Activated CD8-positive, alpha-beta T cell treated with anti-CD3 and anti-CD28 coated beads for 36 hours (primary cell): Measurements from ENCODE around the gene SEPTIN5. TPM values are rescaled to one million over a fixed set of nuclear protein-coding genes. Genes with fewer than 3 reads are reported as not detected.

Source experiments
- ATAC-seq: fragments of 200-7000 bp; cut with Tn5 transposase; one replicate; pipeline ENCODE4 v1.10.0; 2021; ENCODE audit warnings: mild to moderate bottlenecking, moderate library complexity
- CTCF ChIA-PET: fragments of 350-600 bp; sonication (Branson Sonifier 250); formaldehyde crosslinking; loops from one replicate; lab custom pipeline; 2021; ENCODE audit warnings: antibody characterized with exemption; lab: Charles Lee
- POLR2A ChIA-PET: fragments of 350-600 bp; sonication (Branson Sonifier 250); formaldehyde crosslinking; loops from one replicate; lab custom pipeline; 2021; ENCODE audit warnings: antibody characterized with exemption; lab: Charles Lee
- DNase-seq: peaks from one replicate; pipeline ENCODE4 v3.0.0-alpha.2; 2020
- H3K27ac Mint-ChIP-seq: one replicate; pipeline ENCODE4 v1.8.0; 2021; ENCODE audit warnings: mild to moderate bottlenecking, mixed read lengths
- H3K27me3 Mint-ChIP-seq: one replicate; pipeline ENCODE4 v1.8.0; 2021; ENCODE audit warnings: mixed read lengths
- H3K36me3 Mint-ChIP-seq: one replicate; pipeline ENCODE4 v1.8.0; 2021; ENCODE audit warnings: low read depth, mixed read lengths
- H3K4me1 Mint-ChIP-seq: one replicate; pipeline ENCODE4 v1.8.0; 2021; ENCODE audit warnings: low read depth, mixed read lengths
- H3K4me3 Mint-ChIP-seq: one replicate; pipeline ENCODE4 v1.8.0; 2021; ENCODE audit warnings: mild to moderate bottlenecking, moderate library complexity, mixed read lengths
- H3K9me3 Mint-ChIP-seq: one replicate; pipeline ENCODE4 v1.8.0; 2021; ENCODE audit warnings: mixed read lengths
- intact Hi-C: fragments of 100-400 bp; cut with micrococcal nuclease; formaldehyde crosslinking; loops from one replicate; pipeline ENCODE4 v1.10.0; 2022
- total RNA-seq, 2 experiments: library from RNA; stranded (reverse); gene quantifications; one replicate each; pipeline ENCODE4 v1.2.3, GENCODE V29; 2021
- TF ChIP-seq, protein P1 (sequence below): fragments of 200-600 bp; IDR thresholded peaks from one replicate; pipeline ENCODE4 v1.8.0; 2022; ENCODE audit warnings: antibody characterized with exemption, mild to moderate bottlenecking

SEPTIN5 gene
- total RNA-seq, 2 experiments from 2014 or later: 1.3 to 1.5 TPM

DNA sequence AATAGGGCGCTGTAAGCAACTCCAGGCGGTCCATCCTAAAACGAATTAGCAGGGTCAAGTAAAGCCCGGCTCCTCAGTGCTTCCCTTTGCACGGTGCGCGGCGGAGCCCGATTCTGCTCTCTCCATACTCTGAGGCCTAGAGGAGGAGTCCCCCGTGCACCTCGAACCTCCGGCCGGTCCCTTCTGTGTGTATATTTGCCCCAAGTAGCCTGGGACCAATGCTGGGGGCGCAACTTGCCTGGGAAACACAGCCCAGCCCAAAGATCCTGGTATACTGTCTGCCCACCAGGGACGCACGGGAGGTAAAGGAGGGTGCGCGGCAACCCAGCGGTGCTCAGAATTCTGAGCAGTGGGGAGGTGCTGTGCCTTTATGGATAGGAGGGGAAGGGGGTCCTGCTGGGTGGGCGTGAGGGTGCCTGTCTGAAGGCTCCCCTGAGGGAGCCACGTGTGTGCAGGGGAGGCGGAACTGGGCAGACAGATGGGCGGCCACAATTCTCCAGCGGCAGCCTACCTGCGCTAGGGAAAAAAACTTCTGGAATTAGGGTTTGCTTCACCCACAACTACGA lies 41.5 kb downstream of the SEPTIN5 start:
- POLR2A ChIA-PET: no interaction called here
- ATAC-seq: no peak
- Mint-ChIP-seq H3K9me3 (no peaks in the 10 kb centered on the region), H3K36me3 (no peaks in the 10 kb centered on the region), H3K27ac (no peak overlapping the region), H3K27me3 (peaks cover 51% of the 10 kb centered on the region), H3K4me1 (peaks cover 25% of the 10 kb centered on the region), H3K4me3 (no peak overlapping the region)
- DNase-seq: no peak
- intact Hi-C loops: no loop called here
- TF ChIP-seq, protein P1, sequence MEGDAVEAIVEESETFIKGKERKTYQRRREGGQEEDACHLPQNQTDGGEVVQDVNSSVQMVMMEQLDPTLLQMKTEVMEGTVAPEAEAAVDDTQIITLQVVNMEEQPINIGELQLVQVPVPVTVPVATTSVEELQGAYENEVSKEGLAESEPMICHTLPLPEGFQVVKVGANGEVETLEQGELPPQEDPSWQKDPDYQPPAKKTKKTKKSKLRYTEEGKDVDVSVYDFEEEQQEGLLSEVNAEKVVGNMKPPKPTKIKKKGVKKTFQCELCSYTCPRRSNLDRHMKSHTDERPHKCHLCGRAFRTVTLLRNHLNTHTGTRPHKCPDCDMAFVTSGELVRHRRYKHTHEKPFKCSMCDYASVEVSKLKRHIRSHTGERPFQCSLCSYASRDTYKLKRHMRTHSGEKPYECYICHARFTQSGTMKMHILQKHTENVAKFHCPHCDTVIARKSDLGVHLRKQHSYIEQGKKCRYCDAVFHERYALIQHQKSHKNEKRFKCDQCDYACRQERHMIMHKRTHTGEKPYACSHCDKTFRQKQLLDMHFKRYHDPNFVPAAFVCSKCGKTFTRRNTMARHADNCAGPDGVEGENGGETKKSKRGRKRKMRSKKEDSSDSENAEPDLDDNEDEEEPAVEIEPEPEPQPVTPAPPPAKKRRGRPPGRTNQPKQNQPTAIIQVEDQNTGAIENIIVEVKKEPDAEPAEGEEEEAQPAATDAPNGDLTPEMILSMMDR: no peak
- CTCF ChIA-PET: interaction anchor here (0.7 to 2.4 kb wide), 10 partner anchors 11 to 163 kb away, joined by 3 to 13 read pairs (median 3); no protein-coding TSS in a partner anchor

DNA sequence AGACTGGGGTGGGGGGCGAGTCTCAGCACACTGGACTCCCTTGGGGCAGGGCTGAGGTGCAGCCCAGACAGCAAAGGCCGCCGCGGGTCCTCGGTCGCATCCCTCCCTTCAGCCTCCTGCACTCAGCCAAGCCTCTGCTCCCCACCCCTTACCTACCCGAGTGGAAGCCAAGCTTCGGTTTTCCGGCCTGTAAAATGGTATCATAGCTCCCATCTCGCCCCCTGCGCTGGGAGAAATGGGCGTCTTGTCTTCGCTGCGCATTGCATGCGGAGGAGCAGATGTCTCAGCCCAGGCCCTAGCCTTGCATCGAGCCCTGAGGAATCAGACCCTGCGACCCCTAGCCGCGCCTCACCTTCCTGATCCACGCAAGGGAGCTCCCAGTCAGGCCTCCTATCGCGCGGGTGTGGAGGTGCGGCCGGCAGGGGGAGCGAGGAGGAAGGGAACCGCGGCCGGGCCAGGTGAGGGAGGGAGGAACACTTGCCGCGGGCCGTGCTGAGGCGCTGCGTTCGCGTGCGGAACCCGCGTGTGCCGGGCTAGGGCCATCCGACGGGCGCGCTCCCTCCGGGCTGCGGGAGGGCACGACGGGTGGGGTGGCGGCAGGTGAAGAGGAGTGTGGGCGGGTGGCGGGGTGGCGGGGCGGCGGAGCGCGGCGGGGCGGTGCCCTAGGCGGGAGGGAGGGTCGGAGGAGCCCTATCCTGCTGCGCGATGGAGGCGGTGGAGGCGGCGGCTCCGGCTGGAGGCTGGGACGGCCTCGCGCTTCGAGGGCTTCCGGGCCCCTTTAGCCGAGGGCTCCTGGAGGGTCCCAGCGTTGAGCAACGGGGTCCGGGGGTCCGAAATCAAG lies 42.2 kb downstream of the SEPTIN5 start:
- H3K36me3 Mint-ChIP-seq: no peaks in the 10 kb centered on the region
- H3K4me3 Mint-ChIP-seq: no peak overlapping the region
- no peaks in the 10 kb centered on the region for H3K9me3 Mint-ChIP-seq
- ATAC-seq (peak; percentile 68), DNase-seq (peak; percentile 71)
- peaks cover 52% of the 10 kb centered on the region for H3K27me3 Mint-ChIP-seq
- CTCF ChIA-PET: interaction anchor here (0.8 to 2.4 kb wide), 9 partner anchors 12 to 162 kb away, joined by 3 to 13 read pairs (median 3); no protein-coding TSS in a partner anchor
- intact Hi-C loops: no loop called here
- no peak overlapping the region for H3K27ac Mint-ChIP-seq
- TF ChIP-seq, protein P1: peak; percentile 68
- POLR2A ChIA-PET: no interaction called here
- peaks cover 25% of the 10 kb centered on the region for H3K4me1 Mint-ChIP-seq

DNA sequence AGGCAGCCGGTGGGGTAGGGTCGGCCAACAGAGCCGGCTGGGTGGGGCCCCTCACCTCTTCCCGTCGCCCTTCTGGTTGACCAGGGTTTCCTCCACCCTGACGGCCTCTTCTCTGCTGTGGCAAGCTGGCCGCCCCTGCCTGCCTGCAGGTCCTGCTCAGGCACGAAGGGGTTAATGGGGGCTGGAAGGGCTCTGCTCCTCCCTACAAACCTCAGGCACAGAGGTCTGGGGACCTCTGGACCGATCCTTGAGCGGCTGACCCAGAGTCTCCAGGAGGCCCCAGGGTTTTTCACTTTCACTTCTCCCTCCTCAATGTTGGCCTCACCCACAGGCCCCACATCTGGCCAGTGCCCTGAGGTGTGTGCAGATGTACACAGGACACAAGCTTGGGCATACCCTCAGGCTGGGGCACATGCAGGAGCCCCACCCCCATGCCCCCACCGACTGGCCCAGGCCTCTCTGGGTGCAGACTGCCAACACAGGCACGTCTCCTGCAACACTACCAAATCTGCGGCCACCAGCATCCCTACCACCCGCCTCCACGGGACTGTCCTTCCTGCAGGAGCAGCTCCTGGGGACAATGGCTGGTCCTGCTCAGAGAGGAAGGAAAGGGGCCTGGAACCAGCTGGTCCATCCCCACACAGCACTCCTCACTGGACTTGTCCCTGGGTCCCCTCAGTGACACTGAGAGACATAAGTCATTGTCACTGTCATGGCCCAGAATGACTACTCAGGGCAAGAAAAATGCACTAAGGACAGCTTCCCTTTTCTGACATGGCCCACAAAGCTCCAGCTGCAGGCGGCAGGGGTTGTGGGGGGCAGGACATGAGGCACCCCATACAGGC lies 43.1 kb downstream of the SEPTIN5 start:
- CTCF ChIA-PET: interaction anchor here (1.0 to 2.4 kb wide), 5 partner anchors 12 to 154 kb away, joined by 3 to 13 read pairs (median 4); no protein-coding TSS in a partner anchor
- no peak for DNase-seq

DNA sequence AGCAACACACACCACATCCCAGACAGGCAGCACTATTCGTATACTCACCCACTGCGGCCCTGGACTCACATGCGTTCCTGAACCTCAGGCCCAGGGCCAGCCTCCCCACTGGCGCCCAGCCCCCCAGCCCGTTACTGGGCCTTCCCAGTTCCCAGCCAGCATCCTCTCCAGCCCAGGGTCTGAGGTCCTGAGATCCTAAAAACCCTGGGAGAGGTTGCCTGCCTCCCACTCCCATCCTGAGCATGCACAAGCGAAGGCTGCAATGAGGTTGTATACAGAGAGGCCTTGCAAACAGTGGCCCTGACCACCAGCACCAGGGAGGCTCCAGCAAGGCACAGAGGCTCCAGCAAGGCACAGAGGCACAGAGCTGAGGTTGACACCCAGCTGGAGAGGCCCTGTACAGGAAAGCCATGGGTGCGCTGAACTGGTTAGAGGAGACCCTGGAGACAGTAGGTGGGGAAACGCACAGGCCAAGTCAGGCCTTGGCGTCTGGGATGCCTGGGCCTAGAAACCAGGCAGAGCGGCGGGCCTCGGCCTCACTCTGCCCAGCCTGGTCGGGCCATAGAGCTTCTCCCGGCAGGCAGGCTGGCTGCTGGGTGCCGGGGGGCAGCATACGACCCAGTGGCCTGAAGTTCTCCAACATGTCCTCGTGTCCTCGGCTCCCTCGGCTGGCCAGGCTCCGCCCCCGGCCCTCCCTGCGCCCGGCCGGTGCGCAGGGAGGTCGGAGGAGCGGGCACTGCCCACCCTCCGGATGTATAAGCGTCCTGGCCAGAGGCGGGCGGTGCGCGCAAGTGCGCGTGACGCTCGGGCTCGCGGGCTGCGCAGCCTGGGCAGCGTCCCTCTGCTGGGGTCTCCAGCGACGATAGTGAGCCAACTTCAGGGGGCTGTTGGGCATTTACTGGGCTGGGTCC lies 43.9 kb downstream of the SEPTIN5 start:
- intact Hi-C loops: no loop called here
- H3K27ac Mint-ChIP-seq: no peak overlapping the region
- H3K9me3 Mint-ChIP-seq: no peaks in the 10 kb centered on the region
- TF ChIP-seq, protein P1: no peak
- no peak overlapping the region for H3K4me3 Mint-ChIP-seq
- ATAC-seq (no peak), DNase-seq (no peak)
- peaks cover 28% of the 10 kb centered on the region for H3K4me1 Mint-ChIP-seq
- peaks cover 52% of the 10 kb centered on the region for H3K27me3 Mint-ChIP-seq
- CTCF ChIA-PET: interaction anchor here (2.4 kb wide), 1 partner anchor 28 kb away, joined by 13 read pairs; no protein-coding TSS in a partner anchor
- no peaks in the 10 kb centered on the region for H3K36me3 Mint-ChIP-seq
- POLR2A ChIA-PET: interaction anchor here (0.9 to 1.0 kb wide), 2 partner anchors 97 to 134 kb away, joined by 3 to 5 read pairs; partner anchors contain the start of genes GNB1L and RTL10

More for the DNA sequence above, 43.1 kb downstream of the SEPTIN5 start:
- H3K27ac Mint-ChIP-seq: no peak overlapping the region
- H3K9me3 Mint-ChIP-seq: no peaks in the 10 kb centered on the region
- POLR2A ChIA-PET: interaction anchor here (1.0 kb wide), 1 partner anchor 135 kb away, joined by 3 read pairs; no protein-coding TSS in a partner anchor
- no peak overlapping the region for H3K4me3 Mint-ChIP-seq
- peaks cover 28% of the 10 kb centered on the region for H3K4me1 Mint-ChIP-seq
- no peaks in the 10 kb centered on the region for H3K36me3 Mint-ChIP-seq
- H3K27me3 Mint-ChIP-seq: peaks cover 57% of the 10 kb centered on the region
- TF ChIP-seq, protein P1: no peak
- peak; percentile 8 for ATAC-seq
- intact Hi-C loops: no loop called here
